Lung (tissue), 12 donors: ENCODE data around the gene CYTH3. TPM values are rescaled to one million over a fixed set of nuclear protein-coding genes. Genes with fewer than 3 reads are reported as not detected.
"Not testable (repeated sequence)": the region's sequence is repeated elsewhere in the genome, so short reads cannot be mapped to it uniquely, and the experiment has no call there.

Source experiments
- ATAC-seq: fragments of 200-7000 bp; cut with Tn5 transposase; one replicate; pipeline ENCODE4 v1.9.1; 2020; ENCODE audit warnings: moderate number of reproducible peaks; ENCODE audit not compliant: insufficient read depth, low FRiP score
- DNase-seq, 3 donors: peaks; one replicate each; pipeline ENCODE4 v3.0.0-alpha.2; 2013 to 2017
- H3K27ac ChIP-seq, 2 donors: one replicate each; pipeline ENCODE4 v1.5.1; 2013; ENCODE audit warnings: mild to moderate bottlenecking in 2 of 2, moderate library complexity in 2 of 2, control low read depth in 1 of 2, inconsistent platforms in 1 of 2, low read depth in 1 of 2, low read length in 1 of 2
- H3K27me3 ChIP-seq, 3 donors: one replicate each; pipeline ENCODE4 v1.5.1; 2013; ENCODE audit warnings: low read length in 2 of 3; ENCODE audit not compliant: control insufficient read depth in 3 of 3, insufficient read depth in 3 of 3
- H3K36me3 ChIP-seq, 4 donors: one replicate each; pipeline ENCODE4 v1.5.1; 2013; ENCODE audit warnings: low read length in 4 of 4, mild to moderate bottlenecking in 1 of 4, moderate library complexity in 1 of 4; ENCODE audit not compliant: control insufficient read depth in 4 of 4, insufficient read depth in 4 of 4
- H3K4me1 ChIP-seq, 5 donors: one replicate each; pipeline ENCODE4 v1.5.1; 2013; ENCODE audit warnings: low read length in 5 of 5, mild to moderate bottlenecking in 2 of 5, moderate library complexity in 1 of 5; ENCODE audit not compliant: control insufficient read depth in 5 of 5, insufficient read depth in 5 of 5
- H3K4me3 ChIP-seq: one replicate; pipeline ENCODE4 v1.5.1; 2013; ENCODE audit warnings: mild to moderate bottlenecking, control low read depth, moderate library complexity
- H3K9ac ChIP-seq, 2 donors: one replicate each; pipeline ENCODE4 v1.5.1; 2013; ENCODE audit warnings: low read length in 2 of 2, control low read depth in 1 of 2; ENCODE audit not compliant: insufficient read depth in 1 of 2
- H3K9me3 ChIP-seq, 4 donors: one replicate each; pipeline ENCODE4 v1.5.1; 2013; ENCODE audit warnings: low read length in 3 of 4, mild to moderate bottlenecking in 1 of 4, moderate library complexity in 1 of 4; ENCODE audit not compliant: control insufficient read depth in 4 of 4, insufficient read depth in 3 of 4
- CTCF ChIP-seq: IDR thresholded peaks from 2 replicates; pipeline ENCODE4 v1.5.1; 2012; ENCODE audit warnings: mild to moderate bottlenecking; ENCODE audit errors: control extremely low read depth, extremely low read depth
- WGBS, 2 donors: extraction: QIAGEN DNeasy Blood & Tissue Kit; methylation state at CpG; one replicate each; pipeline ENCODE4 v1.1.7; 2013; 5-methylcytosine and 5-hydroxymethylcytosine counted together
- polyA plus RNA-seq, 2 donors: library from polyadenylated mRNA; stranded (reverse); fragments of 200-250 nt; gene quantifications; one replicate each; pipeline ENCODE4 v1.2.1, GENCODE V29; 2013
- total RNA-seq, 2 donors: library from RNA; depleted of rRNA in 1 of 2; stranded (reverse); fragments of >200 nt in 1 of 2; gene quantifications; one replicate each; pipeline ENCODE4 v1.2.1, GENCODE V29; 2014 to 2021
- donor health status: control.
- donor health status: control.
- donor health status: Bipolar disorder and iron deficiency.
- donor health status: healthy.
- donor health status: DM: yes; HTN: yes; CAD: no.

CYTH3 gene
- total and polyA plus RNA-seq, 4 donors = 8.2 to 28.7 (median 15.5) TPM

- H3K9me3 ChIP-seq = peaks cover 0 to 2% (median 0%) of the 10 kb centered on the region in 4 donors
- H3K4me1 ChIP-seq = peaks cover 5 to 49% (median 17%) of the 10 kb centered on the region in 5 donors
Observed at GRCh38 chr7:6227294-6227846, 45.1 kb downstream of the CYTH3 start.

GRCh38 chr7:6226194-6226799 lies 46.1 kb downstream of the CYTH3 start:
- Histone ChIP-seq H3K4me1 (peaks cover 2 to 47% (median 17%) of the 10 kb centered on the region in 5 donors), H3K27me3 (no peaks in the 10 kb centered on the region), H3K9ac (no peak overlapping the region), H3K36me3 (no peaks in the 10 kb centered on the region), H3K27ac (peak overlapping the region in 1 of 2 donors; percentile 61), H3K9me3 (no peaks in the 10 kb centered on the region), H3K4me3 (no peak overlapping the region)
- ATAC-seq (no peak), DNase-seq (peak in 2 of 3 donors; percentile 59 to 66)
- TF ChIP-seq CTCF = no peak
- 43 to 54% methylated on average over 3 of the region's 3 CpGs for WGBS, 2 donors

More at GRCh38 chr7:6227294-6227846, 45.1 kb downstream of the CYTH3 start:
- WGBS, 2 donors = 61 to 69% methylated on average over 5 of the region's 5 CpGs
- H3K36me3 ChIP-seq = no peaks in the 10 kb centered on the region
- H3K4me3 ChIP-seq = no peak overlapping the region
- peak overlapping the region; percentile 62 to 66 for H3K27ac ChIP-seq
- H3K27me3 ChIP-seq = no peaks in the 10 kb centered on the region
- no peak for ATAC-seq
- TF ChIP-seq CTCF = no peak
- peak; percentile 65 to 86 (median 86) for DNase-seq
- no peak overlapping the region for H3K9ac ChIP-seq

- not testable (repeated sequence) for H3K36me3 ChIP-seq, DNase-seq, H3K27ac ChIP-seq, H3K9ac ChIP-seq, H3K9me3 ChIP-seq, ATAC-seq, H3K4me3 ChIP-seq, H3K27me3 ChIP-seq
- peaks cover 0 to 41% (median 18%) of the 10 kb centered on the region in 5 donors for H3K4me1 ChIP-seq
- 59 to 88% methylated on average over 4 of the region's 4 CpGs for WGBS, 2 donors
Observed at GRCh38 chr7:6223411-6223810, 49.0 kb downstream of the CYTH3 start.

- H3K27me3 ChIP-seq, H3K9me3 ChIP-seq, H3K9ac ChIP-seq, H3K36me3 ChIP-seq, H3K4me3 ChIP-seq, DNase-seq, ATAC-seq, H3K27ac ChIP-seq: not testable (repeated sequence)
- 97 to 99% methylated on average over 21 to 24 of the region's 25 CpGs for WGBS, 2 donors
- H3K4me1 ChIP-seq = peaks cover 0 to 41% (median 16%) of the 10 kb centered on the region in 5 donors
Observed at GRCh38 chr7:6223010-6223409, 49.4 kb downstream of the CYTH3 start.
